ENCODE results near the gene INPP4A.

The INPP4A gene

DNA sequence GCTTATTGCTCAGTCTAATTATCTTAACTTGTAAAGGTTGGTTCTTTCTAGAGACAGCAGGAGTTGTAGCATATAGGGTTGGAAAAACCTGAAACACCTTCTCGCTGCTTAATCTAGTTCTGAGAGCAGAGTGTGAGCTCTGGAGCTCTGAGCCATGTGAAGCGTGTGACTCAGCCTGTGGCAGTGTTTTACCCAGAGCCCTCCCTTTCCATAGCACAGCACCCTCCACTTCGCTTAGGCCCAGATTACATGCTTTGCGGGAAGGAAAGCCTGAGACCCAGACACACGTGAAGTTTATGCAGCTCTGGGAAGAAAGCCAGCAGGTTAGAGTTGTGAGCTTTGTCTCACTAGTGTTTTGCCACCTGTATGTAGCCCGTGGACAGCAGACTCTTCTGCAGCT is 74.5 kb downstream of the INPP4A start:
- no peak for DNase-seq

DNA sequence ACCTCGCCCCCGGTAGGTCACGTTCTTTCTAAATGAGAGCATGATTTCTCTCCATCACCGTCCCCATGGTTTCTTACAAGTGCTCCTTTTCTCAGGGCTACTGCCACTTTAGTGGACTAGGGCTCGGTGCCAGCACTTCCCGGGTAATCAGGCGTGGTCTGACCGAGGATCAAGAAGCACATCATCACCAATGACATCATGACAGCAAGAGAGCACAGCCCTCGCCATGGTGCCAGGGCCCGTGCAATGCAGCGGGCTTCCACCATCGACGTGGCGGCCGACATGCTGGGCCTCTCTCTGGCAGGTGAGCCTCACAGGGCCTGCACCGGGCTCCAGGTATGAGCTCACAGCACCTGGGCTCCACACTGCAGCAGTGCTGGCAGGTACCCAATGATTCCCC is 75.2 kb downstream of the INPP4A start:
- no peak for DNase-seq

DNA sequence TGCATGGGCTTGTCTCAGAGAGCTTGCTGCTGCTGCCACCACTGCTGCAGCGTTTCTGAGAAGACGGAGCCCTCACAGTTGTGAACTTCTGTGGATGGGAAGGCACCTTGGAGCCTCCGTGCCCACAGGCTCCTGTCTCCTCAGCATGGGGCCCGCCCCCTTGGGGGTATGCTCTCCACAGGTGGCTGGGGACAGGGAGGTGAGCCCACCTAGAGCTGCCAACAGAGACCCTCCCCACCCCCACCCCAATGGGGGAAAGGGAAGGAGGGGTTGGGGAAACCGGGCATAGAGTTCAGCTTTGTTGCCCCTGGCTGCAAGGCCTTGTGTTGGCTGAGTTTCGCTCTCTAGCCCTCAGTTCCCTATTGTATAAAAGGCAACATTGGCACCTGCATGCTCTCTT is 76.1 kb downstream of the INPP4A start:
- no peak for DNase-seq

DNA sequence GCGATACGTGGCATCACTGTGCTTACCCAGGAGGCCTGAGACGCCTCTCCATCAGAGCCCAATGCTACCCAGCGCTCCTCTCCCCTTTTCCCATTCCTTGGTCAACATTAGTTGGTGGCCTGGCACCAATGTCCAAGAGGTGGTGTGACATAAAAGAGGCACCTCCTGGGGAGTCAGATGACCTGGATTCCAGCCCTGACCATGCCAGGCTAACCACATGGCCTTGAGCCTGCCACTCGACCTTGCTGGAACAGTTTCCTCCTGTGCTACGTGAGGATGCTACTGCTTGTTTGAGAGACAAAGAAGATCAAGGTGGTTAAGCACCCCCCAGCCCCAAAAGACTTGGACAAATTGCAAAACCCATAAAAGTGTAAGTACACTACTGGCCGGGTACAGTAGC is 76.6 kb downstream of the INPP4A start:
- DNase-seq, result no peak

DNA sequence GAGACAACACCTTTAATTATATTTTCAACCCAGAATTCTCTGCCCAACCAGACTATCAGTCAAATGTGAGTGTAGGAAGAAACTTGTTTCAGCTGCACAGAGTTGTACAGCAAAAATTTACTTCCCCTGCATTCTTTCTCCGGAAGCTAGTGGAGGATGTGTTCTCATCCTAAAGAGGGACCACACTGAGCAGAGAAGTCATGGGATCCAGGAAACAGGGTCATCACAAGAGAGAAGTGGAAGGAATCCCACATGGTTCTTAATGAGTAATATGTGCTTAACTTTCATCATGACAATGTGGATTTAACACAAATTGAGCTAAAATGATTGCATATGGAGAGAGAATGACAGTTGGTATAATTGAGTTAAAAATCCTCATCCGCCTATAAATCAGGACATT is 78.2 kb downstream of the INPP4A start:
- no peak for DNase-seq

DNA sequence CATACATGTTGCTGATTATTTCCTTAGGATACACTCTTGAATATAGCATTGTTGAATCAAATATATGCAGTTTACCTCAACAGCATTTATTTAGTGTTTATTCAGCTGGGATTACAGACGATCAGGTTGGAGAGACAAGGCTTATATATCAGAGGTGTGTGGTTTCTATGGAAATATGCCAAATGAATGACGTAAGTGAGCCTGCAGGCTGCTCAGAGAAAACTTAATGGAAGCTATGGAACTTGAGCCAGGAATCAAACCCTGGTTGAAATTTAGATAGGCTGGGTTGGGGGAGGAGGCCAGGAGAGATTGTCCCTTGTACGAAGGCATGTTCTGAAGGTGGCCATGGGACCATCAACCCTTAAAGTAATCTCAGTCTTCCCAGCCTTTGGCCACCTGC is 79.5 kb downstream of the INPP4A start:
- no peak for DNase-seq

DNA sequence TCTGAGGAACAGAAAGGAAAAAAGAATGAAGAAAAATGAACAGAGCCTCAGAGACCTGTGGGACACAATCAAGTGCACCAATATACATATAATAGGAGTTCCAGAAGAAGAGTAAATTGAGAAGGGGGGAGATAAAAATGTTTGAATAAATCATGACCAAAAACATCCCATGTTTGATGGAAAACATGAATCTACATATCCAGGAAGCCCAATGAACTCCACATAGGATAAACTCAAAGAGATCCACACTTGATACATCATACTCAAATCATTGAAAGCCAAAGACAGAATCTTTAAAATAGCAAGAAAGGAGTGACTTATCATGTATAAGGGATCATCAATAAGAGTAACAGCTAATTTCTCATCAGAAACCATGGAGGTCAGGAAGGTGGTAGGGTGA is 83.7 kb downstream of the INPP4A start:
- no peak for DNase-seq

DNA sequence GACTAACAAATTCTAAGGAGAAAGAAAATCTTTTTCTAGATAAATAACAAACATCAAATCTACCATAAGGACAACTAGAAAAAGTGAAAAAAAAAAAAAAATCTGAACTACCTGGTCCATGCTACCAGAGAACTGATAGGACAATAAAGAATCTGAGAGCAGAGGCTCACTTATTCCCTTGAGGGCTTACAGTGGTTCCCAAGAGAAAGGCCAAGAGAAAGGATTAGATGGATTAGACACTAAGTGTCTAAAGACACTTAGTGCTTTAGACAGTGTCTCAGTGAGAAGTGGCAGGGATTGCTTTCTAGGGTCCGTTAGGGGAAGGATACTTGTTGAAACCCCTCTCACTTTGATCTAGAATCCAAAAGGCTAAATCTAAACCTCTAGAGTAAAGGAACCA is 85.5 kb downstream of the INPP4A start:
- no peak for DNase-seq

DNA sequence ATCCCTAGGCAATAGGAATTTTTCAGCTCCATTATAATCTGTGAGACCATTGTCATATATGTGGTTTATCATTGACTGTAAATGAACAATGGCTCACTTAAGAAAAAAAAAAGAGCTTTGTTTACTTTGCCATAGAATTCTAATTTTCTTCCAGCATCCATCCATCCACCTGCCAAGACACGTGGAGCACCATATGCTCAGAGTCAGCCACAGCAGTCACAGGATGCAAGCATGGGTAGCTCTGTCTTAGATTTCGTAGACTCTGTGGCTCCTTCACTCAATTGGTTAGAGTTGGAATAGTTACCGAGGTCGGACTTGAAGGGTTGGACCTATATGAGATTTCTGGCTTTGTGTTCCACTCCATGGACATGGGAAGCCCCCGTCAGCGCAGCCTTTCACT is 88.1 kb downstream of the INPP4A start:
- DNase-seq, result no peak

DNA sequence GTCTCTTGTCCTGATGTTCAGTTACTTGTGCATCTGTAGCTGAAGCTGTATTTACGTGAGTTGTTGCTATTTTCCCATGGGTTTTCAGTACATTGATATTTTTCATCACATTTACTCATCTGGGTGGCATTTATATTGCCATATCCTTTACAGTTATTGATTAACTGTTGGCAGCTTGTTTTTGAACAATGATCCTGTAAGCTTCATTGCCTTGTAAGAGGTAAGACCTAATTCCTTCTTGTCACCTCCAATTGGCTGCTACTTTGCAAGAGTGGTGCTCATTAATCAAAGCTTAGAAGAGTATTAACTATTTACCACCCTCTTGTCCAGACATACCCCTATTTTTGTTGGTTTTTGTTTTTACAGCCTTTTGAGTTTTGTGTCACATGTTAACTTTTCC is 88.9 kb downstream of the INPP4A start:
- DNase-seq, result no peak

DNA sequence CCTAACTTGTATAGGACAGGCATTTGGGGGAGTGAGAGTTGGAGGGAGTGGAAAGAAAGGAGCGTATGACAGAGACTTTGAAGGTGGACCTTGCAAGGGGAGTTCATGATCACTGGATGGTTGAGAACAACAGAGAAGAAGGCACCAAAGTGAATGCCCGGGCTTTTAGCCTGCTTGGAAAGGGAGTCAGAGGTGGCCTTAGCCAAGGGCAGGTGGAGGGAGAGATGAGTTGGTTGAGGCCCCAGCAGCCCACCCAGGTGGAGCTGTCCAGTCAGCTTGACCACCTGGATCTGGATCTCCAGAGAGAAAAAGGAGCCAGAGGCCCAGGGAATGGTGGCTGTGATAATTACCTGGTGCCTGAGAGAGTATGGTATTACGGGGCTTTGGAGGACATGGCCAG is 90.1 kb downstream of the INPP4A start:
- no peak for DNase-seq

DNA sequence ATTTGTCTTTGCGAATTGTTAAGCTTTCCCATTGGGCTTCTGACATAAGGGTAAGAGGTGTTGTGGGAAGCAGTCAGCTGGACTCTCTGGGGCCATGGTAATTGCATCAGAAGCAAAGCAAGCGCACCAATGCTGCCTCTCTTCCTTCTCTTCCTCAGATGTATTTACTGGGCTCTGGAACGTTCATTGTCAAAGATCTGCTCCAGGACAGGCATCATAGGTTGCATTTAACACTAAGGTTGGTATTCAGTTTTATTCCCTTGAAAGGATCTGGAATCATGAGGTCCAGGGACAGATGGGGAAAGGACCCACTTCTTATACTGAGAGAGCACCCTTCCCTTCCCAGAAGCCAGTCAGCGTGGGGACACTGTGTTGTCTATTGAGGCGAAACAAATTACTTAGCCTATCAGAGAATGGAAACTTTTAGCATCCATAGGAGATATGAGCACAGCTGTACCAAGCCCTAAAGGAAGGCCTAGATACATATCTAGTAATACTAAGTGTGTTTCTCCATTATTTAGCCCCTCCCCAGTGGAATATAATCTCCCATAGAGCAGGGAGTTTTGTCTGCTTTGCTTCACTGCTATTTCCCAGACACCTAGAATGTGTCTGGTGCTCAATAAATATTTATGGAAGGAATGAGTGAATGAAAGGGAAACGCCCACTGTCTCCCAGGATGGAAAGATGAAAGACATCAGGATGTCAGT is 91.5 kb downstream of the INPP4A start:
- DNase-seq, result no peak

DNA sequence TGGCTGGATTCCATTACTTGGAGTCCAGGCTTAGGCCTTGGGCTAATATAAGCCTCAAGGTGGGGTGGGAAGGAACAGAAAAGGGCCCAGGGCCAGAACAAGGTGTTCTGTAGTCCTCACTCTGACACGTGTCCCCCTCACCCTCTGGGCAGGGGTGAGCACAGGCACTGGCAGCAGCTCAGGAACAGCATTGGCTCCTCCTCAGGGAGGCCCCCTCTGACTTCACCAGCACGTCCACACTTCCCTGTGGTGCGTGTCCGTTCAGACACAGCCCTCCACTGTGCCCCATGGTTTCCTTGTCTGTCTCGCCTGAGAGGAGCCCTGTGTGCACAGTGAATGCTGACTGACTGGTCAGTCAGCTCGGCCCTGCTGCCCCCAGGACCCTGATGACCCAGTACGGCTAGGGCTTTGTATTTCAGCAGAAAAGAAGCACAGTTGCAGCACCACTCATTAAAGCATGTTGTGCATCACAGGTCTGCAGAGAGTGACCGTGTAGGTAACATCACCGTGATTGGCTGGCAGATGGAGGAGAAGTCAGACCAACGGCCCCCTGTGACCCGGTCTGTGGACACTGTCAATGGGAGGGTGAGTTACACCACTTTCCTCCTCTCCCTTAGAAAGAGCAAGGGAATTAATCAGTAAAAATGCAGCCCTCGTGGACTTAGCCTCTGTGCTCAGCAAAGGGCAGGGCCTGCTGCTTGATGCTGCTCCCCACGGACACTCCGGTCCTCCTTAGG is 92.9 kb downstream of the INPP4A start:
- DNase-seq, result no peak

DNA sequence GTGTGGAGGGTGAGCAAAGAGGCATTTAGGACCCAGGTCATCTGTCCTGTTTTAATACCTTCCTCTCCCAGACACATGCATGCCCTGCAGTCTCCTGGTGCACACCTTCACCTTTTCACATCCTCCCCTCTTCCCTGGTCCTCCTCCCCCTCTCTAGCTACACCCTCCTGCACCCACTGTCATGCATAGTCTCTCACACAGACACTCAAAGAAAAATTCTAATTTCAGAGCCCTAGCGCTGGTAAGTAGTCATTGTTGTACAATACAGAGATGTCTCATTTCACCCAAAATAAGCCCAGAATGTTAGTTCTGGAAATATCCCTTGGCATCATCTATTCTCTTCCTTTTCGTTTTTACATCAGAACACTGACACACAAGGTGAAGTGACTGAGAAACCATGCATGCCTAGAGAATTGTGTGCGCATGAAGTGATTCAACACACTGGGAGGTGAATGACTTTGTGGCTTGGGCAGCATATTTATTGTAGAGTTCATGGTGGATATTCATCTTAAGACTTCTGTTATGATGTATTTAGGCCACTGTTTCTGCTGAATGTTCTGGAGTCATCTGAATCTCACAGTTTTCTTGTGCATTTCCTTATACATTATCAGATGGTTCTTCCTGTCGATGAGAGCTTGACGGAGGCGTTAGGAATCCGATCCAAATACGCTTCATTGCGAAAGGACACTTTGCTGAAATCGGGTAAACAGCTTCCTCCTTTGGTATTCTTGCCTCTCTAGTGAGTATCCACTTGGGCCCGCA is 93.8 kb downstream of the INPP4A start:
- DNase-seq, result no peak

DNA sequence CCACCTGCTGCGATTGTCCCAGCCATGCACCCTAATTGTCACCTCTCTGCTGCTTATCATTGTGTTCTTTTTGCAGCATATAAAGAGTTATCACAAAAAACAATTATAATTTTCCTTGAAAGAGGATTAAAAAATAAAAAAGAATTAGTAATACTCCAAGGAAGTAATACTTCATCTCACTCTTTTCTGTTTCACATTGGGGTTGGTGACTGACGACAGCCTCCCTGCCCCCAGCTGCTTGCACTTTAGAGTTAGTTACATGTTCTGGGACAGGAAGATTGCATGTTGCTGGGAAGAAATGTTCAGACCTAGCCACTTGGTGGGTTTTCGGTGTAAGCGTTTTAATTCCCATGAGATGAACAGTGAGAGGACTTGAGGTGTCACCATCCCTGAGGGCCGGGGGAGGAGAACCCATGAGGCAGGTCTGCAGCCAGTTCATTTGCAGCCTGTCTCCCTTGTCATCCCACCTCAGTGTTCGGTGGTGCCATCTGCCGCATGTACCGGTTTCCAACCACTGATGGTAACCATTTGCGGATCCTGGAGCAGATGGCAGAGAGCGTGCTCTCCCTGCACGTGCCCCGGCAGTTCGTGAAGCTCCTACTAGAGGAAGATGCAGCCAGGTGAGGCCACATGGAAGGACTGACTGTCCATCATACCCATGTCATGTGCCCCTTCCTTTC is 94.5 kb downstream of the INPP4A start:
- no peak for DNase-seq

DNA sequence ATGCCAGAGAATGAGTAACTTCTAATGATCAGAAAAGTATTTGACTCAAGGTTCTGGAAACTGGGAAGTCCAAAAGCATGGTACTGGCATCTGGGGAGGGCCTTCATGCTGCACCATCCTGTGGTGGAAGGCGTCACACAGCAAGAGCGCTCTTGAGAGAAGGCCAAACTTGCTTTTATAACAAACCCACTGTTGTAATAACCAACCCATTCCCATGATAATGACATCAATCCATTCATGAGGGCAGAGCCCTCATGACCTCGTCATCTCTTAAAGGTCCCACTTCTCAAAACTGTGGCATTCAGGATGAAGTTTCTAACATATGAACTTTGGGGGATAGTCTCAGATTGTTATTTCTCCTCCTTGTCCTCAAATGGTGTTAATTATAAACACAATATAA is 95.9 kb downstream of the INPP4A start:
- no peak for DNase-seq

DNA sequence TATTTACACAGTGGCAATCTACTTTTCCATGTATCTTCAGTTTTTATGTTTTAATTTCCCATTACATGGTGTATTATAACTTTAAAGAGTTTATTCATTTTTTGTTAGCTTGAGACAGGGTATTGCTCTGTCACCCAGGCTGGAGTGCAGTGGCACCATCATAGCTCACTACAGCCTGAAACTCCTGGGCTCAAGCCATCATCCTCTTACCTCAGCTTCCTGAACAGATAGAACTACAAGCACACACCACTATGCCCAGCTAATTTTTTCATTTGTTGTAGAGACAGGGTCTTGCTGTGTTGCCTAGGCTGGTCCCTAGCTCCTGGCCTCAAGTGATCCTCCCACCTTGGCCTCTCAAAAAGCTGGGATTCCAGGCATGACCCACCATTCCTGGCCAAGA is 96.8 kb downstream of the INPP4A start:
- DNase-seq, result no peak

DNA sequence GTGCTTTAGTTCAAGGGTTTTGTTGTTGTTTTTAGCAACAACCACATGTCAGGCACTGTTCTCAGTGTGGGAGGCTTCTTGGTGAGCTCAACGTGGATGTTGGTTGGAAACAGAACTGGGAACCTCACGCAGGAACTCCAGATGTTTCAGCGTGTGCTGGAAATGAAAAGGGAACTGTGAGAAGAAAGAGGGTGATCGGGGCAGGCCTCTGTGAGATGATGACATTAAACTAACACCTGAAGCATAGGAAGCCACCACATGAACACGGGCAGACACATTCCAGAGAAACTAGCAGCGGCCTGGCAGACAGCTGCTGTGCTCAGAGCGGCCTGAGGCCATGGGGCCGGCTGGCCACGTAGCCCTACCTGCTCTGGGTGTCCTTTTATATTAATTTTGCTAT is 97.2 kb downstream of the INPP4A start:
- no peak for DNase-seq

DNA sequence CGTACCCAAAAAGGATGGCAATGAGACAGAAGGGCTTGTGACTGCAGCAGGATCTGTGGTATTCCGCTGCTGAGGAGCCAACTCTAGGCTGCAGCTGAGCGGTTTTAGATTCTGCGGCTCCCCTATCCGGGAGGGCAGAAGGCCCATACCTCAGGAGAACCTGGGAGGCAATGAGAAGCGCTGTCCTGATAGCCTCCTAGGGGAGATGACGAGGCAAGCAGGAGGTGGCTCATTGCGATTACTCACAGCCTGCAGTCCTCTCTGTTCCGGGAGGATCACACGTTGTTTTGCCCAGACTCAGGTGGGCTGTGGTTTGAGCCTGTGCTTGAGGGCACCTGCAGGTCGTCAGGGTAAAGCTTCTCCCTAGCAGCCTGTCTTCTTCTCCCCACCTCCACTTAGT is 98.6 kb downstream of the INPP4A start:
- no peak for DNase-seq

DNA sequence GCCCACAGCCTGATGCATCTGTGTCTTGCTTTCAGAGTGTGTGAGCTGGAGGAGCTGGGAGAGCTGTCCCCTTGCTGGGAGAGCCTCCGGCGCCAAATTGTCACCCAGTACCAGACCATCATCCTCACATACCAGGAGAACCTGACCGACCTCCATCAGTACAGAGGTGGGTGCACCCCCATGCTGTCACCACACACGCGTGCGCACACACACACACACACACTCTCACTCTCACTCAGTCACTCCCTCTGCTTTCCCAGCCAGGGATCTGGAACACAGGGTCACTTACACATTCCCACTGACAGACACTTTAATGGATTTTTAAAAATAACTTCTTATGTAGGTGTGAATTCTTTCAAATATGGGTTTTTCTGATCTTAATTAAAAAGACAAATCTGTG is 99.2 kb downstream of the INPP4A start:
- no peak for DNase-seq

DNA sequence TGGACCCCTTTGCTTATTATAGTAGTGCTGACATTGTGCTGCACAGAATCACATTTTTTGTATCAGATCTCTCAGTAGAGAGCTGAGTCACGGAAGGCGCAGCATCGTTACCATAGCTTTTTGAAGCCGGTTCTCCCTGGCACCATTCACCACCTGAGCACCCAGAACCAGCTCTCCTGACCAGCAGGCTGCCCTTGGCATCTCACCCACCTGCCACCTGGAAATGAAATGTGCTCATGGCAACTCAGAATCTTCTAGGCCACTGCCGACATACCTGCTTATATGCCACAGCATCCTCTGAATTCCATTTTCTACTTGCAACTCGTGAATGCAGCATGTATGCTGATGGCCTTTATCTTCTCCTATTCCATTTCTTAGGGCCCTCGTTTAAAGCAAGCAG is 100.9 kb downstream of the INPP4A start:
- no peak for DNase-seq

DNA sequence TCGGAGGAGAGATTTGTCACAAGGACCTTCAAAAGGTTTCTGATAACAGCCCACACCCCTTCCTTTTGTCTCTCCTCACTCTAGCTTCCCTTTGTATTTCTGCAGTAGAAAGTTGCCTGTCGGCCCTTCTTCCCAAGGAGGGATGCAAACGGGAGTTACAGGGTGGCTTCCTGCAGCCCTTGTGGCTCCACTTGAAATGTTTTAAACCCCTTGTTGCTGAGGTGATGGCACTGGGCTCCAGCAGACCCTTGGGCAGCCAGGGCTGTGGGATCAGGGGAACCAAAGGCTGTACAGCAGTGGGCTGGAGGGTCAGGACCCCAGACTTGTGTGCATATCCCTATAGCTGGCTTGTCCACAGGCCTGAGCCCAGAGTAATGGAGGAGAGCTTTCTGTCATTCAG is 101.5 kb downstream of the INPP4A start:
- DNase-seq, result no peak

DNA sequence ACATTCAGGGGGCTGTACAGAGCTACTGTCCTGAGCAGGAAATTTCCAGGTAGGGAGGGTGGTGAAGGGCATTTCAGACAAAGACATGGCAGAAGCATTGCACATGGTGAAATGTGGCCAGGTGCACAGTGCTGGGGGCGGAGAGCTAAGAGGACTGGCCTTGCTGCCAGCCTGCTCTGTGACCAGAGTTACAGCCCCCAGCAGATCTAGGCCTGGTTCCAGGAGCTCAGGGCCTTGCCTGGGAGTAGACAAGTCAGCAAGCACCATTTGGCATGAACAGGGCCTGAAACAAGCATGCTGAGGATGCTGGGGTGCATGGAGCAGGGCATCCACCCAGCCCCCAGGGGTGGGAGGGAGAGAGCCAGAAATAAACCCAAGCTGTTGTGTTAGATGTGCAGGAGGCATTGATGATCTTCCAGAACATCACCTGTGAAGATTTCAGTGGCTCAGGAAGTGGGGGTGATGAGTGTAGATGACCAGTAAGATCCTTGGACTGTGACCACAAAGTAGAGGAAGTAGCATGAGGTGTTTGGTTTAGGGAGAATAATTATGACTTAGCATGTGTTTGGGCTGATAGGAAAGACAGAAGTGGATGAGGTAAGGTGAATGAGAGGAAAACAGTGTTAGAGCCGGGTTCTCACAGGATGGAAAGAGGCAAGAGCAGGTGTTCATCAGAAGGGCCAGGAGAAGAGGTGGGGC is 102.6 kb downstream of the INPP4A start:
- no peak for DNase-seq
